Myocyte (in vitro differentiated cells): ENCODE measurements around the gene ANKH. TPM values are rescaled to one million over a fixed set of nuclear protein-coding genes. Genes with fewer than 3 reads are reported as not detected.
"Not testable (repeated sequence)": the region's sequence is repeated elsewhere in the genome, so short reads cannot be mapped to it uniquely, and the experiment has no call there.

ENCODE experiments used
- DNase-seq: peaks from one replicate; pipeline ENCODE4 v3.0.0-alpha.2; 2012; ENCODE audit warnings: low read depth
- total RNA-seq: library from RNA; depleted of rRNA; stranded (reverse); fragments of >200 nt; gene quantifications from 2 replicates; pipeline ENCODE4 v1.2.3, GENCODE V29; 2014

Gene ANKH
- total RNA-seq, 1 donor from 2014 or later, result 23.2 TPM

DNA sequence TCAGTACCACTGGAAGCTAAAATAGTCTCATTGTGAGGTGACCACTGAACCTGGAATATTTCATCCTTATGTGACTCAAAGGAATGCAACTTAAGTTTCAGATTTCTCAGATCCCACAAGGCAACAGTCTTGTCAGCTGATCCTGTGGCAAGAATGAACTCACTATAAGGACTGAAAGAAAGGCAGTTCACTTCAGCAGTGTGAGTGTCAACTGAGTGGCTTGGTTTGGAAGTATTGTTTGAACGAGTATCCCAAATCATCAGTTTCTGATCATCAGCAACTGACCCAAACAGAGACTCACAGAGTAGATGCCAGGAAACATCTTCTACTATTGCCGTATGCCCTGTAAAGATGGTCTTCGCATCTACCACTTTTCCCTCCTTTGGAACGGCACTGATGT lies 74.2 kb downstream of the ANKH start:
- not testable (repeated sequence) for DNase-seq

DNA sequence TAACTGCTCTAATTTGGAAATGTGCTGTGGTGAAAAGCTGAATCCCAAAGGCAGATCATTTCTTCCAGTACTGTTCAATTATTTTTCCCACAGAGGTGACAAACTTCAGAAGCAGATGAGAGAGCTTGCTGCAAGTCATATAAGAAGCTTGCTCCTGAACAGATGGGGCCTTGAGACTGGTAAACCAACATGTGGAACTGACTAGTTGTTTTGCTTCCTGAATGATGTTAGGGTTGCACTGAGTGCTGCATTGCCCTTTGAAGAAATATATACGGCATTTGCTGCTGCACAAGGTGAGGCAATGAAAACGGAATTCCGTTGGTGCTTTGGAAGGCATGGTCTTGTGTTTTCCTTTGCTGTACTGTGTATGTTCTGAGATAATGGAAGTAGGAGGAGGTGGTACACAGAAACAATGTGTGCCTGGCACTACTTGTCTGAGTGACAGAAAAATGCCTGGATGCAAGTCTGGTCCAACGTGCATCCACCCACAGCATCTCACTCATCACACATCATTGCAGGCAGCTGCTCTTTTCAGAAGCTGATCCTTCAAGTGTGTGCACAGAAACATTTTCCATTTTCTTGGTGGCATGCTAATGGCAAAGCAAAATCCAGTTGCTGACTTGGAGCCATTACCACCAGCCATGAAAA lies 76.9 kb downstream of the ANKH start:
- no peak for DNase-seq

DNA sequence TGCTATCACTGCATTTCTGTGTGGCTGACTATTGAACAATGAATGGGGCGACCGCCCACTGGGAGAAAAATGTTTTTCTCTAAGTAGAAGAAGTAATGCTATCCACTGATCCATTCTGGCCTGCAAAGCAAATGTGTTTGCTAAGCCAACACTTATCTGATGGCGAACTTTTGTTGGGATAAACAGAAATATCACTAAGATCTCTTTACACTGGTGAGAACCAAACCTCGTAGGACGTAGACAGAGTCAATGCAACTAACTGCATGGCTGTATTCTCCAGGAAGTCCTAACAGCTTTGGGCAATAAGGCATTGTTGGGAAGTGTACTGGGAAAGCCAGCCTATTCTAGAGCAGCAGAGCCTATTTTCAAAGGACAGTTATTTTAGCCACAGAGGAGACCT lies 77.7 kb downstream of the ANKH start:
- DNase-seq, result no peak

DNA sequence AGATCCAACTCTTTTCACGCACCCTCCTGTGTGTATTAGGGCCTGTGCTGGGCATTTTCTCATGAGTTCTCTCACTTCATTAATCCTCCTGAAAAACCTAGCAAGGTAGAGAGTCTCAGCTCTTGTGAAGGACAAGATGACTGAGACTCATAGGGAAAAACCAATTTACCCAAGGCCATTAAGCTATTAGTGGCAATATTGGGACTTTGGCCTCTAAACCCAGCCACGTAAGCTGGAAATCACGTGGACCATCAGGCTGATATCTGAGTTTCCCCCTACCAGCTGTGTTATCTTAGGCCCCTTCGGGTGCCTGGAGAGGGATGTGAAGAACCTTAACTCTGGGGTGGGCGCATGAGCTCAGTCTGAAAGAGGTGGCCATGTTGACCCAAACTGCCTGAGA lies 80.7 kb downstream of the ANKH start:
- no peak for DNase-seq

DNA sequence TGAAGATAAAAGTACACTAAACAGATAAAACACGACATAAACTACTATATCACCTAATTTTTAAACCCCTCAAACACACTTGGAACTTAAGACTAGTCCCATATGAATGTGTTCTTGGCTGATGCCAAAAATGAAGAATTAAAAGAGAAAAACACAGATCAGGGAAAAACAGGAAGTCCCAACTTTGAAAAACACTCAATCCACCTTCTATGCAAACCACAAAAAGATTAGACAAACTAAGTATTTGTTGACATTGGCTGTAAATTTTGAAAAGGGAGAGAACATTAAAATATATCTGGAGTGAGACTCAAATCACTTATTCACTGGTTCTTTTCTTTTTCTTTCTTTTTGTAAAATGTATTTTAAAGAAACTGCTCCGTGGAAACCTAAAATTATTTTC lies 81.4 kb downstream of the ANKH start:
- no peak for DNase-seq

DNA sequence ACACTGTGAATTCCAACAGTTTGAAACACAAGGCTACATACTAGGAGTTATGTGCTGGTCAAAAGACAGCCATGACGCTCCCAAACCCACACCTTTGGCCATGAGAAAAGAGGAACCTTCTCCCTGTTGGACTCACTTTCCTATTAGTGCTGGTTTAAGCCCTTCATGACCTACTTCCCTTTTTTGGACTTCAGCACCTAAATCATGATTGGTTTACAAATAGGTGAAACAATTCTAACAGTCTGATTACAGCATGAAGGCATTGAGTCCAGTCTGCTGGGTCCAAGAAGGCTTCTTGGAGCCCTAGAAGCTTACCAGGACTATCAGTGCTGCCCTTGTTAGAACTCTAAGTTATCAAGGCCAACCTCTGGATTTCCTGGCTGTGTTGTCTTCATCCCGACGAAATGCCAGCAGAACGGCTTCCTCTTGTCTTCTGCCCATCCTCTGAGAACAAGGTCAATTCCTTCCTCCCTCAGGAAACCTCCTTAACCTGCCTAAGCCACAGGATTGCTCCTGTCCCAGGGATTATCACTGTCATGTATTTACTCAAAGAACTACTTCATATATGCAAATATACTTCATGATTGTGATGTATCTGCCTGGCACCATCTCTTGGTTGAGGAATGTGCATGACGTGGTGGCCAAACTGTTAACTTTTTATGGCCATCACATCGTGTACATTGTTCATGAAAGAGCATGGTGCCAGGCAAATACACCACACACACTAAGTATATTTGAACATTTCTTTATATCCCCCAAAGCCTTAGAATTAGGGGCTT lies 83.6 kb downstream of the ANKH start:
- DNase-seq, result no peak

DNA sequence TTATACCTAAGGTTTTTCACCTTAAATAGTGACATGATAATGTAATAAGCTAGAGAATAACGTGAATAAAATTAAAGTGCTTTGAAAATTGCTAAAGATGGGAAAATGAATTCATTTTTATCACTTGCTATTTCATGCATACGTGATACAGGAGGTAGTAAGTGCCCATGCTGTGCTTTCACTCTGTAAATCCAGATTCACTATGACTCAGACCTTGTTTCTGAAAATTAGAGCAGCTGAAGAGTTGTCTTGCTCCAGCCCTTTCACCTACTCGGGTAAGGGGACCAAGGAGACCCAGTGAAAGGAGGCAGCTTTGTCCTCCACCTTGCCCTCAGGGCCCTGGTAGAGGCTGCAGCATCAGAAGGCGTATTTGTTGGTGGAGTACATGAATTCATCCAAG lies 87.9 kb downstream of the ANKH start:
- no peak for DNase-seq

DNA sequence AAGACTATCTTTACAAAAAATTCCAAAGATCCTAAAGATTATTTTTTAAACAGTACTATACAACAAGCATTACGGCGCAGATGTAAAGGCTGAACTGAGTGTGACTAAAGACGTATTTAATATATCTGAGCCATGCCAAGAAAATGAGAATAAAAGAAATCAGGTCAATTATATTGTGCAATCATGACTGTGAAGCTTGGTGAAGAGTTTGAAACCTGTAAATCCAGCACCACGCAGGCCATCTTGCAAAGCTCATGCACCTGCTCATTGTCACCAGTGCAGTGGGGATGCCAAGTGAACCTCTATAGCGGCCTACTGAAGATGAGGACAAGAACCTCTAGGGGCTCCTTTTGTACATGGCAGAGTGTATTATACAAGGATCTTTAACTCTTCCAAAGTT lies 89.0 kb downstream of the ANKH start:
- no peak for DNase-seq

DNA sequence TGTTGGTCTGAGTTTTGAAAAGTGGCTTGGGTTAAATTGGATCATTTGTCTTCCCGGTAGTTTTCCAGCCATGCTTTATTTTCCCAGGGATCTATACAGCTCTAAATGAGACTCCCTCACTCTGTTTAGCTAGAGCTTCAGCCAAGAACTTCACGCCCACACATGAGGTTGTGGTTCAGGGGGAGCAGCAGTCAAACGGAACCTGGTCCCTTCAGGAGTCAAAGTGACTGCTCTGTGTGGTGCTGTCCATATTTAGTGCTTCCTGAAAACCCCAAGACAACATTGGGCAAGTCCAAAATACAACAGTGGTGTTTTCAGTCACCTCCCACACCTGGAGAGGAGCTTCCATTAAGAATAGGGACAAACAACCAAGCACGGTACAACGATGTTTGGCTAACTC lies 90.5 kb downstream of the ANKH start:
- DNase-seq, result no peak

DNA sequence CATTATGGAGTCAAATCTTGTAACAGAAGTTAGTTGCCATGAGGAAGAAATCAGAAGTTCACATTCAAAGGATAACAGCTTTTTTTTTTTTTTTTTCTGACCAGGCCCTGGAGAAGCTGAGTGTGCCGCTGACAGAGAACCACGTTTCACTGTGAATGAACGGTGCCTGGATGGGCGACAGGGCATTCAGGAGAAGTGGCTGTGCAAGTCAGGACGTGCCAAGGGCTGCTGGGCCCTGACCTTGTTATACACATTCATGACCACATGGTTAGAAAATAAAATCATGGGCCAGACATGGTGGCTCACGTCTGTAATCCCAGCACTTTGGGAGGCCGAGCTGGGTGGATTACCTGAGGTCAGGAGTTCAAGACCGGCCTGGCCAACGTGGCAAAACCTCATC lies 91.6 kb downstream of the ANKH start:
- DNase-seq, result no peak

DNA sequence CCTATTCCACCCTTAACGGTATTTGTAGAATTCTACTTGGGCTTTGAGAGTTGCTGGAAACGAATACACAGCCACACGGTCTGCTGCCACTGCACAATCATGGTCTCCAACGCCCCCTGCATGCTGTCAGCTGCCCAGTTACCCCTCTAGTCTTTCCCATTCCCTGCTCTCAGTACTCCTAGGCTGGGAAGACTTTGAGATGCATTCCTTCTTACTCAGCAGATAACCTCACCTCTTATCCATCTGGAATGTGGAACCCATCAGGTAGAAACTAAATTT lies 92.8 kb downstream of the ANKH start:
- no peak for DNase-seq

DNA sequence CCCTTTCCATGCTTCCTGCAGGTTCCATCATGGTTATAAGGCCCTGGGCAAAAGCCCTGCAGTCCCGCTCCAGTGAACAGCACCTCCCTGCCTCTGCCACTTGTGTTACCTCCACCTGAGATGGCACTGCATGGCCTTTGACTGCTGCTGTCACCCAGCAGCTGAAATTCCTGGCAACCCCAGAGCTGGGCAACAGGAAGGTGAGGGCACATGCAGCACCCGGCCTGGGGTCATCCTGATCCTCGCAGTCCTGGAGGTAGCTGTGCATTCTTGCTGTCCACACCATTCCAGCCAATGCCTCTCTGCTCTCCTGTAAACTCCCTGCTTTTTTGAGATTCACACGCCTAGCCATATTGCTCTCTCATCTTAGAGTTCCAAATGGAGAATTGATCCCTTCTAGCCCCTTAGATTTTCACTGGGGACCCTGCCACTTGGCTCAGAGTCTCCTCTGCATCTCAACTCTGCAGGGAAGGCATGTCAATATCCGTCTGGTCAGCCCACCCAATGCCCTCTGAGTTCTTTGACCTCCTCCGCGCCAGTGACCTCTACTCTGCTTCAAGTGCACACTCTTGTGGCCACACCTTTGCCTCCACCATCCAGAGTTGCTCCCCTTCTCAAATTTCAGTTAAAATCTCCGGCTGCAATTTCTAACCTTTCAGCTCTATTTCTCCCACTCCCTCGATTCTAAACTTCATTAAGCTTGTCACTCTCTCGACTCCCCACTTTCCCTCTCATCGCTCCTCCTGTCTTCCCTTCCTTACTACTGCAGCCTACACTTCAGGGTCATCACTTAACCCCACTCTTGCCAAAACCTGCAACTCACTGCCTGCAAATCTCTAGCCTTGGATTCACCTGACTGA lies 93.4 kb downstream of the ANKH start:
- no peak for DNase-seq

DNA sequence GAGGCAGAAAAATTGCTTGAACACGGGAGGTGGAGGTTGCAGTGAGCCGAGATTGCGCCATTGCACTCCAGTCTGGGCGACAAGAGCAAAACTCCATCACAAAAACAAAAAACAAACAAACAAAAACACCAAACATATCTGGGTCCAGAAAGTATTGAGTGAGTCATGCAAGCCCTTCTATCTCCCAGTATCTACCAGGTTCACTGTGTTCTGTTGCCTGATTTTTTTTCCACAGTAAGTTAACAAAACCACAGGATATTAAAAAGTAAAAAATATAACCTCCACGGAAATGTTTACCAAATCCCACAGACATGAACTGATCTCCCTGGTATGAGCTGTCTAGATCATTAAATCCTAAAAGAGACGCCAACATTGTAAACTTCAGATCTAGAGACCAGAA lies 94.4 kb downstream of the ANKH start:
- no peak for DNase-seq

DNA sequence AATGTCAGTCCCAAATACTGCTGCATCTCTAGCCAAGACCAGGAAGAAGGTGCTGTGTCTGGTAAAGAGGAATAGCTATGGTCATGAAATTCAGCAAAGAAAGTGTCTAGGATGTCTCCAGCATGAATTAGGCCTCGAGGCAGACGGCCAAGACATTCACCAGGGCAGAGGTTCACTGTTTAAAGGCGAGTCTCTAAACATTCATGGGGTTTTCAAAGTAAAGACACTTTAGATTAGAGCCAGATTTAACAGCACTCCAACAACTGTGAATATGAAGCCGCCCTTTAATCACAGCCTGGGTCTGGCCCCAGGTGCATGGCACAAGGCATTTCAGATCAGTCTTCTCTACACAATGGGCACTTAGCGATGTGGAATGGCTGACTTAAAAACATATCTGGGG lies 95.0 kb downstream of the ANKH start:
- no peak for DNase-seq

DNA sequence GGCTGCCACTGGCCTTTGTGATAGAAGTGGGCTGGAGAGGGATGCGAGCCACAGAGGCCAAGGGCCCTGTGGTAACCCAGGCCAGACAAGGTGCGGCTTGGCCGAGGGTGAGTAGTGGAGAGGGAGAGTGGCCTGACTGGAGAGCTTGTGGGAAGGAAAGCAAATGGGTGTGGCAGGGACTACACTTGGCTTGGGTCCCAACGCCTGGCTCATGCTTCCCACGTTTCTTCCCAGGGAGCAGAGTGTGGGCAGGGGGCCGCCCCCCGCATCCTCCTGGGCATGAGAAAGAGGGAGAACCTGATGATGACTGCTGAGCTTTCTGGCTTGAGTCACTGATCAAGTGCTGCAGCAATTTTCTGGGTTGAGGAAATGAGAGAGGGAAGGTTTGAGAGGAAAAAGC lies 95.7 kb downstream of the ANKH start:
- peak; percentile 56 for DNase-seq

DNA sequence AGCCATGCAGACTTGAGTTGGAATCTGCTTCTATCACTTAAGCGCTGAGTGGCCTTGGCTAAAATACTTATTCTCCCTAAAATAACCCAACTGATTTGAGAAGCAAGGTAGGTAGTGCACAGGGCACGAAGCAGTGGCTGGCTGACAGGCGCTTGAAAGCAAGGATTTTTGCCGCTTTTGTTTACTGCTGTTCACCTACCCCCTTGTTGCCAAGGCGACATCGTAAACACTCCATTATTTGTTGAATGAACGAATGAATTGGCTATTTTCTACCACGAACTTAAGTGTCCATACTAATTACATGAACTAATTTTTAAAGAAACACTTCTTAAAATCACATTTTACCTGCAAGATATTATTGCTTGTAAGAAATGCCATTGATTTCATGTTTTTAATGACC lies 98.0 kb downstream of the ANKH start:
- no peak for DNase-seq

DNA sequence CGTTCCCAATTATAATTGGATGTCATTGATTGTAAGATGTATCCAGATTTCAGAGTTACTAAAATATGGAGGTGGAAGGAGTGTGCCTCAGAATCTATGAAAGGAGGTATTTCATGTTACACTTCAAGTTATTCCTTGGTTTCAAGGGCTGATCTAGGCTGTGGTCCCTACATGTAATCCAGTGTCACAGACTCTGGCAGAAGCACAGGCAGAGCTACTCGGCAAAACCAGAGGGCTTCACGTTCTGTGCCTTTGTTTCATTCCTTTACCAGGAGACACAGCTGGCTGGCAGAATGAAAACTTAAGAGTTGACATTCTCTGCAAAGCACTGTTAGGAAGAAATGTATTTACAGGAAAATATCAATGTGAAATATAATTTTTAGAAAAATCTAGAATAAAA lies 99.6 kb downstream of the ANKH start:
- DNase-seq, result no peak

DNA sequence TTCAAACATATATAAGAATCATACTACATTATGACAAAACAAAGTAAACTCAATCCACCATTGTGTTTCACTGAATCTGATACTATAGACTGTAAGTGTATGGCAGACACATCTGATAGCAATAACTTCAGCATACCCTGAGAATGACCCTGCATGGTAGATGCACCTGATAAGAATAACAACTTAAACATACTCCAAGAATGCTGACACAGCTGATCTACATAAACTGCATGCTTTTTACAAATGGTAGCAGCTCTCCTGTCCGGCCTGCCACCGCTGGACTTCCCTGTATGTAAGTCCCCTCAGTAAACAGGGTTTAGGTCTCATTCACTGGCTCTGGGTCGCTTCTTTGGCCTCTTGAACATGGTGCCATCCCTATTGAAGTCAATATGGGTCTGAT lies 100.4 kb downstream of the ANKH start:
- DNase-seq, result no peak

DNA sequence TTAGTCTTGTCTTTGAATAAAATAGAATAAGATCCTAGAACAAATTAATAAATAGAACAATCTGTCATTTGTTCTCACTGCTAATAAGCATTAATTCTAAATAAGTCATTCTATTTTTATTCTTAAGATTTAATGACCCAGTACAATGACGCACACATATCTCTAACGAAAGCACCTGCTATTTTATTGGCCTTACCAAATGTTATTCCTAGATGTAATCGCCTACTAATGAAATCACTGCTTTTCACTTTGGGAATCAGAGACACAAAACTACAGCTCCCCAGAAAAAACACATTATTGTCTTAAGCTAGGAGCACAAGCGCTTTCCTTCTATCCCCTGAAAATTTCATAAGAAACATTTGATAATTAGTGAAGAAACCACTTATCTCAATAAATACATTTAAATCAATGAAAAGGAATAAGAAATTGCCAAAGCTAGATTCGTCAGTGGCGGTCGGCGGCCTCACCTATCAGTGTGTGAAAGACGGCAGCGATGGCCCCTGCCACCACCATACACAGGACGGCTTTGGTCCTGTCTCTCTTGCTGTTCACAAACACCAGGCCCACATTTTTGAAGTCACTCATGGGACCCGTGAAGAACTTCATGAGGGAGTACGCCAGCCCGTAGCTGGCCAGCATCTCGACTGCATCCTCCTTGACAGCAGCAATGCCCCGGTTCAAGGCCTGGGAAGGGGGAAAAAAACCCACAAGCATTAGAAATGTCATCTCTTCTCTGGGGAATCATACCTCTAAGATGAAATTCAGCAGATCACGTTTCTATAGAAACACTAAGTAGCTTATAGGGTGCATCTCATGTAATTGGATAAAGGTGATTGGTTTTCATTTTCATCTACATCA lies 102.8 kb downstream of the ANKH start:
- DNase-seq, result no peak

DNA sequence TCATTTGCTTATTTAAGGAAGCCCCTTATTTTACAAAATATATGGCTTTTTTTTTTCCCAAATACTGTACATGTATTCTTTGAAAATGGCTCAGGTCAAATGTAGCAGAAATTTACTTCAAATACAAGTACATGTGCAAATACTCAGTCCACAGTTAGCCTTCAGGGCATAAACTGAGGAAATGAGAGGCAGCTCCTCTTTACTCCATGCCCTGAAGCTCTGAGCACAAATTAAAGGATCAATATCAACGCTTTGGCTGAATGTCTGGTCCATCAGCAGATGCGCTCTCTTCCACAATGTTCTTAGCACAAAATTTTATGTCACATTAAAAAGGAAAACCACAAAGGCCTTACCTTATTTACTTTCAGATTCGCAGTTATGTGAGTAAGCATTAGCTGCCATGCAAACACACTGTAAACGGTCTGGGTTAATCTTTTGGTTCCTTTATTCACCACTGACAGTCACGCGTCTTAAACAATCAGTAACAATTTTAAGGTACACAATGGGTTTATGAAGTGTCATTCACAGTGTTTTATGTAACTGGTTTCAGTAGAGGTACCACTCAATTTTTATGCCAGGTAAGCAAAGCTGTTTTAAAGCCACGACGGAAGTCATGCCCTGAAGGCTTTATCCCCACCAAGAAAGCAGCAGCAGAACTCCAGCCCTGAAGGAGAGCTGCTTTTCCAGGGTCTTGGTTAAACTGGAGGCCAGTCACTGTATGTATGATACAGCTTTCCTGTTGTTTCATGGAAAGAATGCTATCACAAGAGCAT lies 103.7 kb downstream of the ANKH start:
- DNase-seq, result no peak

DNA sequence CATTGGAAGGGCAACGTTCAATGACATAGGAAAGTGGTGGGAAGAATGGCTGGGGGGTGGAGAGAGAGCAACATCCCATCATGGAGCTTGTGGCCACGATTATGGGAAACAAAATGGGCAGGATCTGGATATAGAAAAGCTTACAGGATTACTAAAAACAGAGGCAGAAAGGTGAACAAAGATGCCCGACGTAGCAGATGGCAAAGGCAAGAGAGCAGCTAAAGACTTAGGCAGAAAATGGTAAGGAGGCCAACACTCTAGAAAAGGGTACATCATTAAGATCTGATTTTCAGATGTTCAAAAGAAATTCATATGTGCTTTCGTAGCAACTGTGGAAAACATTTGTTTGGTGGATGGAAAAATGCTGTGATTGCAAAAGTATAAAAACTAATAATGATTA lies 104.5 kb downstream of the ANKH start:
- no peak for DNase-seq
